Measurements from ENCODE around the gene OSMR.

- TF ChIP-seq FOS (IDR thresholded peaks at IDR 0.05; ENCODE audit: borderline replicate concordance, insufficient read depth, low read length) (peak; percentile 99), POLR2A (IDR thresholded peaks at IDR 0.05; ENCODE audit: low read depth, low read length) (no peak)
- TF ChIP-seq, protein P1, sequence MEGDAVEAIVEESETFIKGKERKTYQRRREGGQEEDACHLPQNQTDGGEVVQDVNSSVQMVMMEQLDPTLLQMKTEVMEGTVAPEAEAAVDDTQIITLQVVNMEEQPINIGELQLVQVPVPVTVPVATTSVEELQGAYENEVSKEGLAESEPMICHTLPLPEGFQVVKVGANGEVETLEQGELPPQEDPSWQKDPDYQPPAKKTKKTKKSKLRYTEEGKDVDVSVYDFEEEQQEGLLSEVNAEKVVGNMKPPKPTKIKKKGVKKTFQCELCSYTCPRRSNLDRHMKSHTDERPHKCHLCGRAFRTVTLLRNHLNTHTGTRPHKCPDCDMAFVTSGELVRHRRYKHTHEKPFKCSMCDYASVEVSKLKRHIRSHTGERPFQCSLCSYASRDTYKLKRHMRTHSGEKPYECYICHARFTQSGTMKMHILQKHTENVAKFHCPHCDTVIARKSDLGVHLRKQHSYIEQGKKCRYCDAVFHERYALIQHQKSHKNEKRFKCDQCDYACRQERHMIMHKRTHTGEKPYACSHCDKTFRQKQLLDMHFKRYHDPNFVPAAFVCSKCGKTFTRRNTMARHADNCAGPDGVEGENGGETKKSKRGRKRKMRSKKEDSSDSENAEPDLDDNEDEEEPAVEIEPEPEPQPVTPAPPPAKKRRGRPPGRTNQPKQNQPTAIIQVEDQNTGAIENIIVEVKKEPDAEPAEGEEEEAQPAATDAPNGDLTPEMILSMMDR (IDR thresholded peaks at IDR 0.05; ENCODE audit: extremely low read depth in 1 of 2, insufficient read depth in 1 of 2, low read depth in 1 of 2, low read length in 2 of 2): no peak
These were observed 38.0 kb upstream of the OSMR start for GRCh38 chr5:38807570-38808483.
